Right lobe of liver (tissue), 6 donors: Measurements from ENCODE around the gene DDX54. TPM values are rescaled to one million over a fixed set of nuclear protein-coding genes. Genes with fewer than 3 reads are reported as not detected.
"Not testable (repeated sequence)": the region's sequence is repeated elsewhere in the genome, so short reads cannot be mapped to it uniquely, and the experiment has no call there.

Experiments used
- ATAC-seq, 4 donors: fragments of 200-7000 bp; cut with Tn5 transposase; one replicate each; pipeline ENCODE4 v1.9.1; 2020; ENCODE audit warnings: mild to moderate bottlenecking in 4 of 4, moderate library complexity in 4 of 4
- DNase-seq, 3 donors: peaks; one replicate each; pipeline ENCODE4 v3.0.0-alpha.2; 2020
- H3K27ac ChIP-seq, 3 donors: fragments of 200-600 bp; one replicate each; pipeline ENCODE4 v1.8.0; 2022
- H3K27me3 ChIP-seq, 2 donors: fragments of 200-600 bp; one replicate each; pipeline ENCODE4 v1.8.0; 2022
- H3K36me3 ChIP-seq, 4 donors: fragments of 200-600 bp; sonication (generic) in 1 of 4; one replicate each; pipeline versions ENCODE4 v1.5.1 to v1.8.0; 2017 to 2022; ENCODE audit warnings: control low read depth in 1 of 4
- H3K4me1 ChIP-seq, 4 donors: fragments of 200-600 bp; sonication (generic) in 1 of 4; one replicate each; pipeline versions ENCODE4 v1.5.1 to v1.8.0; 2017 to 2022; ENCODE audit warnings: control low read depth in 1 of 4
- H3K4me3 ChIP-seq, 3 donors: fragments of 200-600 bp; one replicate each; pipeline ENCODE4 v1.8.0; 2022
- H3K9me3 ChIP-seq, 4 donors: fragments of 200-600 bp; sonication (generic) in 1 of 4; one replicate each; pipeline versions ENCODE4 v1.5.1 to v1.8.0; 2017 to 2022; ENCODE audit warnings: control low read depth in 1 of 4
- POLR2A ChIP-seq: fragments of 450-650 bp; IDR thresholded peaks from one replicate; pipeline ENCODE4 v1.6.1; 2017; ENCODE audit warnings: antibody characterized with exemption, mild to moderate bottlenecking
- WGBS: methylation state at CpG from one replicate; pipeline ENCODE4 v1.1.6; 2018; ENCODE audit warnings: low coverage, low lambda C conversion rate; ENCODE audit not compliant: insufficient coverage; ENCODE audit errors: missing lambda C conversion rate; 5-methylcytosine and 5-hydroxymethylcytosine counted together
- intact Hi-C, 2 donors: fragments of 100-400 bp; cut with DNase I; formaldehyde crosslinking; loops; one replicate each; pipeline versions ENCODE4 v1.11.2 to v1.14.1; 2022
- total RNA-seq, 6 experiments: library from RNA; depleted of rRNA in 2 of 6; stranded (reverse); fragments of >200 nt in 2 of 6; fragmentation: NEBNext Ultra II Directional in 3 of 6; extraction: Animal tissue kit (Norgen Biotek cat#: 25700) in 3 of 6; gene quantifications; one replicate each; pipeline versions ENCODE4 v1.1.0 to v1.2.4, GENCODE V29; 2016 to 2023
- TF ChIP-seq, protein P1 (sequence below), 4 donors: fragments of 200-600 bp in 3 of 4; fragments of 450-650 bp in 1 of 4; IDR thresholded peaks; one replicate each; pipeline versions ENCODE4 v1.5.1 to v1.8.0; 2016 to 2022; ENCODE audit warnings: antibody characterized with exemption in 4 of 4, mild to moderate bottlenecking in 2 of 4
- donor health status: DM: no; HTN: yes; CAD: no.
- donor health status: DM: no; HTN: no; CAD: no.
- donor health status: DM: no; HTN: no; CAD: no.
- donor health status: DM: no; HTN: yes; CAD: no.
- donor health status: DM: no; HTN: yes; CAD: no.

Gene DDX54
- total RNA-seq, 6 experiments from 2014 or later = 22.8 to 43.8 (median 31.1) TPM

DNA sequence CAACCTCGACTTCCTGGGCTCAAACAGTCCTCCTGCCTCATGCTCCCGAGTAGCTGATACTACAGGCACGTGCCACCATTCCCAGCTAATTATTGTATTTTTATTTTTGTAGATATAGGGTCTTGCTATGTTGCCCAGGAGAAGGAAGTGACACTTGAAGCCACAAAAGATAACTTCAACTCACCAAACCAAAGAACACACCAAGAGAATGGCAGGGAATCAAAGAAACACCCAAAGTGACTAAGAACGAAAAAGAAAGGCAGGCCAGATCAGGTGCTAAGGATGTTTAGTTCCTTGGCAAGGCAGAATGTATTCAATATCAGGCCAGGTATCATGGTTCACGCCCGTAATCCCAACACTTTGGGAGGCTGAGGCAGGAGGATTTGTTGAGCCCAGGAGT, 25.9 kb upstream of the DDX54 start:
- H3K4me1 ChIP-seq = peaks cover 0 to 12% (median 0%) of the 10 kb centered on the region in 4 donors
- H3K9me3 ChIP-seq = no peaks in the 10 kb centered on the region
- H3K27me3 ChIP-seq = no peaks in the 10 kb centered on the region
- H3K36me3 ChIP-seq = no peaks in the 10 kb centered on the region
- 85% methylated on average over 6 of the region's 6 CpGs for WGBS
- no peak for TF ChIP-seq POLR2A
- TF ChIP-seq, protein P1, sequence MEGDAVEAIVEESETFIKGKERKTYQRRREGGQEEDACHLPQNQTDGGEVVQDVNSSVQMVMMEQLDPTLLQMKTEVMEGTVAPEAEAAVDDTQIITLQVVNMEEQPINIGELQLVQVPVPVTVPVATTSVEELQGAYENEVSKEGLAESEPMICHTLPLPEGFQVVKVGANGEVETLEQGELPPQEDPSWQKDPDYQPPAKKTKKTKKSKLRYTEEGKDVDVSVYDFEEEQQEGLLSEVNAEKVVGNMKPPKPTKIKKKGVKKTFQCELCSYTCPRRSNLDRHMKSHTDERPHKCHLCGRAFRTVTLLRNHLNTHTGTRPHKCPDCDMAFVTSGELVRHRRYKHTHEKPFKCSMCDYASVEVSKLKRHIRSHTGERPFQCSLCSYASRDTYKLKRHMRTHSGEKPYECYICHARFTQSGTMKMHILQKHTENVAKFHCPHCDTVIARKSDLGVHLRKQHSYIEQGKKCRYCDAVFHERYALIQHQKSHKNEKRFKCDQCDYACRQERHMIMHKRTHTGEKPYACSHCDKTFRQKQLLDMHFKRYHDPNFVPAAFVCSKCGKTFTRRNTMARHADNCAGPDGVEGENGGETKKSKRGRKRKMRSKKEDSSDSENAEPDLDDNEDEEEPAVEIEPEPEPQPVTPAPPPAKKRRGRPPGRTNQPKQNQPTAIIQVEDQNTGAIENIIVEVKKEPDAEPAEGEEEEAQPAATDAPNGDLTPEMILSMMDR (IDR thresholded peaks at IDR 0.05) = no peak
- ATAC-seq = no peak
- no peak overlapping the region for H3K27ac ChIP-seq
- intact Hi-C loops = no loop called here
- DNase-seq = no peak
- no peak overlapping the region for H3K4me3 ChIP-seq

DNA sequence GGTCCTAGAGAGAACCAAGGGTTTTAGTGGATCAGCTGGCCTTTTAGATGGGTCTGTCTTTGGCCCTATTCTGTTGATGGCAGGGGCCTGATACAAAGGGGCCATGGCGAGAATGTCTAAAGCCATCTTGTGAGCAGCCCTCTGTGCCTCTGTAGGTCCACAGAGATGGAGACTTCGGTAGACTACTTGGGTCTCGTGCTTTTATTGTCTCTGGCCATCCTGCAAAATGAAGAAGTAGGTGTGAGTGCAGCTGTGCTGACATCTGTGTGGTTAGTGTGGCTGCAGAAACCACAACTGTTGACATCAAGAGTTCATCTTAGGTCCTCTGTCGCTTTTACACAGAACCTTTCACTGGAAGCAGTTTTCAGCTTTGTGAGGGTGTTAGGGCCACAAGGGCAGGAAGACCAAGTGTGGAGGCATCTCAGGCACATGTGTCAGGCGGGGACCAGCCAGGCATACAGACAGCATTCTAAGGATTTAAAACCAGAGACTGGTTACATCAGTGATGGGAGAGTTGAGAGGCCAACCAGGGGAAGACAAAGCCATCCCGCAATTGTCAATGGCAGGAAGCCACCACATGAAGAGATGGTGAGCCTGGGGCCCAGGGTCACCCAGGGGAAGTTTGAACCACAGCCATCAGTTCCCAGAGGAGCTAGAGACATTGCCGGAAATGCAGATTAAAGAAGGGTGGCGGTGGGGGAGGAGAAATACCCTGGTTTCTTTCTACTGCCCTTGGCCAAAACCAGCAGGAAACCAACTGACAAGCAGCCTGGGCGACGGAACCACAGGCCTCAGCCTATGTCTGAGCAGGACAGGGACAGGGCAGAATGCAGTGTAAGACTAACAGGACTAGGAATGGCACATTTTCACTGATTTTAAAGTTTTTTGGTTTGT, 23.0 kb upstream of the DDX54 start:
- Histone ChIP-seq H3K4me1 (peaks cover 0 to 19% (median 0%) of the 10 kb centered on the region in 4 donors), H3K36me3 (no peaks in the 10 kb centered on the region), H3K27ac (peak overlapping the region in 2 of 3 donors; percentile 31 to 49), H3K9me3 (no peaks in the 10 kb centered on the region), H3K27me3 (no peaks in the 10 kb centered on the region), H3K4me3 (no peak overlapping the region)
- no peak for TF ChIP-seq POLR2A
- TF ChIP-seq, protein P1 (IDR thresholded peaks at IDR 0.05) = no peak
- intact Hi-C loops = no loop called here
- 50% methylated on average over 8 of the region's 10 CpGs for WGBS
- DNase-seq = no peak
- ATAC-seq = peak; percentile 49 to 74 (median 58)

DNA sequence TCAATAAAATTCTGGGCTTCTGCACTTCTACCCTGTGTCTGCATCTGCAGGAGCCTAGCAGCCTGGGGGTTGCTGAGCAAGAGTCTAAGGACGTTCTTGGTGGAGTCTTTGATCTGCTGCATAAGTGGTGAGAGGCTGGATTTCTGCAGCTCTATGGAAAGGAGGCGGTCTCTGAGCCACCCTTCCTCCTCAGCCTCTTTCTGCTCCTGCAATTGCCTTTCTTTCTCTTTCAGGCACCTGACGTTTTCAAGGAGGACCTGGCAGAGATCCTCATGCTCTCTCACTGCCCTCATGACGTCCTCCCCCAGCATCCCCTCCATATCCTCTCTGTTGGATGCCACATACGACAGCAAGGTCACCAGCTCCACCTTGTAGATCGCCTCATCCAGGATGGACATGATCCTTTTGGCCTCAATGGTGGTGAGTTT, 22.3 kb upstream of the DDX54 start:
- Histone ChIP-seq H3K9me3 (no peaks in the 10 kb centered on the region), H3K36me3 (no peaks in the 10 kb centered on the region), H3K4me1 (peaks cover 0 to 19% (median 0%) of the 10 kb centered on the region in 4 donors), H3K4me3 (no peak overlapping the region), H3K27ac (no peak overlapping the region), H3K27me3 (no peaks in the 10 kb centered on the region)
- TF ChIP-seq, protein P1 (IDR thresholded peaks at IDR 0.05) = no peak
- TF ChIP-seq POLR2A = no peak
- intact Hi-C loops = no loop called here
- ATAC-seq = peak in 1 of 4 donors; percentile 10
- no peak for DNase-seq
- WGBS = 61% methylated on average over 6 of the region's 6 CpGs

DNA sequence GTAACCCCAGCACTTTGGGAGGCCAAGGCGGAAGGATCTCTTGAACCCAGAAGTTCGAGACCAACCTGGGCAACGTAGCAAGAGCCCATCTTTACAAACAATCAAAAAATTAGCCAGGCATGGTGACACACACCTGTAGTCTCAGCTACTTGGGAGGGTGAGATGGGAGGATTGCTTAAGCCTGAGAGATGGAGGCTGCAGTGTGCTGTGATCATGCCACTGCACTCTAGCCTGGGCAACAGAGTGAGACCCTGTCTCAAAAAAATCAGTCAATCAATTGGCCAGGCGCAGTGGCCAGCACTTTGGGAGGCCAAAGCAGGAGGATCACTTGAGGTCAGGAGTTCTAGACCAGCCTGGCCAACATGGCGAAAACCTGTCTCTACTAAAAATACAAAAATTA, 21.5 kb upstream of the DDX54 start:
- H3K36me3 ChIP-seq, DNase-seq, H3K27me3 ChIP-seq, H3K9me3 ChIP-seq, H3K4me3 ChIP-seq, ATAC-seq, intact Hi-C loops: not testable (repeated sequence)
- Histone ChIP-seq H3K27ac (peak overlapping the region in 1 of 3 donors; percentile 60), H3K4me1 (peaks cover 0 to 19% (median 0%) of the 10 kb centered on the region in 4 donors)
- WGBS = 100% methylated on average over 2 of the region's 5 CpGs

DNA sequence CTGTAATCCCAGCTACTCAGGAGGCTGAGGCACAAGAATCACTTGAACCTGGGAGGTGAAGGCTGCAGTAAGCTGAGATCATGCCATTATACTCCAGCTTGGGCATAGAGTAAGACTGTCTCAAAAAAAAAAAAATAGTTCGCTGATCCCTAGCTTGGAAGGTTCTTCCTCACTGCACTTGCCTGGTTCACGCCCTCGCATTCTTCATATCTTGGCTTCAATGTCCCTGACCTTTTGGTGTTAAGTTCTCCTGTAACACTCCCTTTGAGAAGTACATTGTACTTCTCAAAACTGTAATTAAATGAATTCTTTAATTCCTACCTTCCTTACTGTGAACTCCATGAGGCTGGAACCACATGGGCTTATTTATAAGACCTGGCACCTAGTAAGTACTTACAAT, 19.5 kb upstream of the DDX54 start:
- Histone ChIP-seq H3K27ac (peak overlapping the region in 1 of 3 donors; percentile 63), H3K4me1 (peaks cover 0 to 19% (median 0%) of the 10 kb centered on the region in 4 donors), H3K36me3 (no peaks in the 10 kb centered on the region), H3K27me3 (no peaks in the 10 kb centered on the region), H3K9me3 (no peaks in the 10 kb centered on the region), H3K4me3 (no peak overlapping the region)
- 72% methylated on average over 3 of the region's 3 CpGs for WGBS
- DNase-seq = no peak
- intact Hi-C loops = no loop called here
- peak in 1 of 4 donors; percentile 3 for ATAC-seq
- TF ChIP-seq, protein P1 (IDR thresholded peaks at IDR 0.05) = no peak
- TF ChIP-seq POLR2A = no peak
